Natural killer cell treated with Interleukin-12 subunit alpha and Interleukin-12 subunit beta and Interleukin-15 and Interleukin-18, amount 100 ng/mL, for 72 hours (primary cell): ENCODE data around the gene SPDYA. TPM values are rescaled to one million over a fixed set of nuclear protein-coding genes. Genes with fewer than 3 reads are reported as not detected.

Experiments
- total RNA-seq, 2 donors: library from RNA; stranded (reverse); gene quantifications; one replicate each; pipeline ENCODE4 v1.2.3, GENCODE V29; 2022

The SPDYA gene
- total RNA-seq, 2 donors from 2014 or later: 2.6 to 4.5 TPM

Other genes starting within 250 kb of the SPDYA start
- 100 to 1,000 TPM; 188 to 299 TPM for gene PPP1CB, start 59.0 kb upstream of the SPDYA start, total RNA-seq
- gene TRMT61B, start 59.5 kb downstream of the SPDYA start, total RNA-seq: 10 to 100 TPM; 15.7 to 22.3 TPM
- 100 to 1,000 TPM in 1 of 2 donors, 10 to 100 TPM in 1; 85.8 to 143 TPM for gene WDR43, start 83.8 kb downstream of the SPDYA start, total RNA-seq
- gene TOGARAM2, start 170.5 kb downstream of the SPDYA start, total RNA-seq: 1 to 10 TPM; 6.8 to 7.7 TPM